ENCODE data around the gene PDXK.

The PDXK gene

GRCh38 chr21:43777953-43778352 lies 59.0 kb downstream of the PDXK start:
- TF ChIP-seq CTCF (IDR thresholded peaks at IDR 0.05; ENCODE audit: low read depth, low read length, missing control alignments), result no peak
- DNase-seq (ENCODE audit: low read depth), result no peak
- no peak overlapping the region for H3K4me3 ChIP-seq (ENCODE audit: low read depth, low read length)

- no peak for TF ChIP-seq CTCF (IDR thresholded peaks at IDR 0.05; ENCODE audit: low read depth, low read length, missing control alignments)
- no peak for DNase-seq (ENCODE audit: low read depth)
- no peak overlapping the region for H3K4me3 ChIP-seq (ENCODE audit: low read depth, low read length)
Measured at GRCh38 chr21:43778469-43779335, 59.8 kb downstream of the PDXK start.

- no peak for DNase-seq (ENCODE audit: low read depth)
- no peak for TF ChIP-seq CTCF (IDR thresholded peaks at IDR 0.05; ENCODE audit: low read depth, low read length, missing control alignments)
- H3K4me3 ChIP-seq (ENCODE audit: low read depth, low read length), result no peak overlapping the region
Measured at GRCh38 chr21:43779660-43780059, 60.7 kb downstream of the PDXK start.

- TF ChIP-seq CTCF (IDR thresholded peaks at IDR 0.05; ENCODE audit: low read depth, low read length, missing control alignments), result no peak
- no peak overlapping the region for H3K4me3 ChIP-seq (ENCODE audit: low read depth, low read length)
- no peak for DNase-seq (ENCODE audit: low read depth)
Measured at GRCh38 chr21:43781846-43782245, 62.9 kb downstream of the PDXK start.

- TF ChIP-seq CTCF (IDR thresholded peaks at IDR 0.05; ENCODE audit: low read depth, low read length, missing control alignments), result no peak
- no peak for DNase-seq (ENCODE audit: low read depth)
- H3K4me3 ChIP-seq (ENCODE audit: low read depth, low read length), result no peak overlapping the region
Measured at GRCh38 chr21:43782431-43783097, 63.6 kb downstream of the PDXK start.

- DNase-seq (ENCODE audit: low read depth), result no peak
- TF ChIP-seq CTCF (IDR thresholded peaks at IDR 0.05; ENCODE audit: low read depth, low read length, missing control alignments), result no peak
- H3K4me3 ChIP-seq (ENCODE audit: low read depth, low read length), result no peak overlapping the region
Measured at GRCh38 chr21:43783098-43783700, 64.3 kb downstream of the PDXK start.

Data from GM12864 (cell line).